Kasumi-1 (cell line): ENCODE results near the gene ZNF493.

Source experiments
- DNase-seq, 2 experiments: peaks; one replicate each; lab custom pipeline; 2025; lab: John Stamatoyannopoulos, UW

The ZNF493 gene

GRCh38 chr19:21463449-21464105 lies 66.6 kb downstream of the ZNF493 start:
- DNase-seq, result no peak

- DNase-seq, result no peak
Observed at GRCh38 chr19:21466627-21467026, 69.7 kb downstream of the ZNF493 start.

- no peak for DNase-seq
Observed at GRCh38 chr19:21468791-21469190, 71.9 kb downstream of the ZNF493 start.

GRCh38 chr19:21472507-21472906 lies 75.6 kb downstream of the ZNF493 start:
- DNase-seq, result no peak

- no peak for DNase-seq
Observed at GRCh38 chr19:21474671-21475181, 77.8 kb downstream of the ZNF493 start.
